Camera-type eye (tissue), 1 donor: ENCODE results near the gene UCK1. TPM values are rescaled to one million over a fixed set of nuclear protein-coding genes. Genes with fewer than 3 reads are reported as not detected.

Experiments used
- total RNA-seq: library from RNA; depleted of rRNA; stranded (reverse); fragments of >200 nt; gene quantifications from one replicate; pipeline ENCODE4 v1.2.3, GENCODE V29; 2014

The UCK1 gene
- total RNA-seq: 29.6 TPM

GRCh38 chr9:131530920-131531832 lies at the start of gene UCK1:
Gene UCK1, minus strand, starts transcription at chr9:131531263. Its CDS starts 89 bp downstream, at chr9:131531174.

GRCh38 chr9:131545003-131545785 lies 14.1 kb upstream of the UCK1 start, which contains the start of gene PRRT1B:
Gene PRRT1B, plus strand, starts transcription at chr9:131545523. Its CDS starts 93 bp downstream, at chr9:131545616.

DNA sequence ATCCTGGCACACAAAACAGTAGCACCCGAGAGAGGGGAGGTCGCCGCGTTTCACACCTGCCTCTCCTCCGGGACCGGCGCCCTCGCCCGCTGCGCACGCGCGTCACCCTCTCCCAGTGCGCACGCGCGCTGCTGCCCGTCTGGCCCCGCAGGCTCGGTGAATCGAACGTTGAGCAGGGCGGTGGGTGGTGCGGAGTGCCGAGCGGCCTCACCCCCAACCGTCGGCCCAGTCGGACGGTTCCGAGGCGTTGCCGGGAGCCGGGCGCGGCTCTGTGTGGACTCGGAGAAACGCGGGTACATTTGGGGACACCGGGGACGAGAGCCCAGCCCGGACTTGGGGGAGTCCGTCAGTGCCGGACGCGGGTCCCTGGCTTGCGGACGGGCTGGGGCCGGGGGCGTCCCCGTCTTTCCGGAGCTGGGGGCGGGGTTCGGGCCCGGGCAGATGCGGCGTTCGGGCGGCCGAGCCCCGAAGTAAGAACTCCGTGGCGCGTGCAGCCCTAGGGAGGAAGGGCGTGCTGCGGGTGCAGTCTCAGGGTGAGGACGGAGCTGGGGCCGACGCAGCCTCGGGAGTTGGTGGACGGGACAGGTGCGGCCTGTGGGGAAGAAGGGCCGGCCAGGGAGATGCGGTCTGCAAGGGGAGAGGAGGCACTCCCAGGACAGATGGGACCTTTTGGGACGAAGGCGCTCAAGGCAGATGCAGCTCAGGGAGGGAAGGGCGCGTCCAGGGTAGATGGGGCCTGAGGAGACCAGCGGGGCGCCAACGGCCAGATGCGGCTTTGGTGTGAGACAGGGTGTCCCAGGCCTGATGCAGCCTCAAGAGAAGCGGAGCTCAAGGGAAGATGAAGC lies 28.1 kb downstream of the UCK1 start, which contains the start of gene POMT1:
Gene POMT1, plus strand, starts transcription at position 138 of the 845 bp plus-strand sequence. CDS start 1,301 bp downstream, outside the sequence.

Other genes starting within 250 kb of the UCK1 start
- 15.3 TPM for gene PLPP7, start 241.5 kb downstream of the UCK1 start, total RNA-seq
- 230 TPM for gene PRRC2B, start 137.2 kb downstream of the UCK1 start, total RNA-seq
- 57.3 TPM for gene POMT1, start 28.3 kb downstream of the UCK1 start, total RNA-seq
- not detected for gene PRRT1B, start 14.3 kb upstream of the UCK1 start, total RNA-seq
- 52.0 TPM for gene RAPGEF1, start 208.8 kb upstream of the UCK1 start, total RNA-seq